SH-SY5Y (cell line): ENCODE results near the gene LSM7.

ENCODE experiments used
- GATA2 ChIP-seq: IDR thresholded peaks from 2 replicates; pipeline ENCODE4 v1.6.1; 2011; ENCODE audit warnings: mild to moderate bottlenecking, low read depth, low read length
- GATA3 ChIP-seq: IDR thresholded peaks from 2 replicates; pipeline ENCODE4 v1.6.1; 2011; ENCODE audit warnings: low read depth, mild to moderate bottlenecking, low read length, moderate library complexity

The LSM7 gene

GRCh38 chr19:2345794-2346663 lies 17.6 kb upstream of the LSM7 start:
- TF ChIP-seq GATA2 = no peak
- TF ChIP-seq GATA3 = no peak

GRCh38 chr19:2345076-2345475 lies 16.7 kb upstream of the LSM7 start:
- TF ChIP-seq GATA3 (no peak), GATA2 (no peak)

GRCh38 chr19:2344381-2344870 lies 16.0 kb upstream of the LSM7 start:
- TF ChIP-seq GATA3 = no peak
- TF ChIP-seq GATA2 = no peak

- TF ChIP-seq GATA3 (no peak), GATA2 (no peak)
Measured at GRCh38 chr19:2343289-2343982, 15.1 kb upstream of the LSM7 start.

GRCh38 chr19:2342656-2343288 lies 14.4 kb upstream of the LSM7 start:
- TF ChIP-seq GATA3 (no peak), GATA2 (no peak)

GRCh38 chr19:2341982-2342381 lies 13.6 kb upstream of the LSM7 start:
- TF ChIP-seq GATA2 = no peak
- TF ChIP-seq GATA3 = no peak

GRCh38 chr19:2341244-2341751 lies 12.9 kb upstream of the LSM7 start:
- no peak for TF ChIP-seq GATA2
- no peak for TF ChIP-seq GATA3

GRCh38 chr19:2340496-2341243 lies 12.3 kb upstream of the LSM7 start:
- no peak for TF ChIP-seq GATA2
- TF ChIP-seq GATA3 = no peak

GRCh38 chr19:2339644-2340310 lies 11.4 kb upstream of the LSM7 start:
- TF ChIP-seq GATA3 (no peak), GATA2 (no peak)

- TF ChIP-seq GATA3 (no peak), GATA2 (no peak)
Measured at GRCh38 chr19:2338751-2339643, 10.6 kb upstream of the LSM7 start.

- no peak for TF ChIP-seq GATA3
- TF ChIP-seq GATA2 = no peak
Measured at GRCh38 chr19:2338055-2338615, 9.7 kb upstream of the LSM7 start.

GRCh38 chr19:2337329-2337707 lies 8.9 kb upstream of the LSM7 start:
- no peak for TF ChIP-seq GATA3
- TF ChIP-seq GATA2 = no peak

GRCh38 chr19:2336528-2337328 lies 8.3 kb upstream of the LSM7 start:
- TF ChIP-seq GATA3 (no peak), GATA2 (no peak)
